ENCODE results near the gene KIRREL1.
"Not testable (repeated sequence)": the region's sequence is repeated elsewhere in the genome, so short reads cannot be mapped to it uniquely, and the experiment has no call there.

KIRREL1 gene

DNA sequence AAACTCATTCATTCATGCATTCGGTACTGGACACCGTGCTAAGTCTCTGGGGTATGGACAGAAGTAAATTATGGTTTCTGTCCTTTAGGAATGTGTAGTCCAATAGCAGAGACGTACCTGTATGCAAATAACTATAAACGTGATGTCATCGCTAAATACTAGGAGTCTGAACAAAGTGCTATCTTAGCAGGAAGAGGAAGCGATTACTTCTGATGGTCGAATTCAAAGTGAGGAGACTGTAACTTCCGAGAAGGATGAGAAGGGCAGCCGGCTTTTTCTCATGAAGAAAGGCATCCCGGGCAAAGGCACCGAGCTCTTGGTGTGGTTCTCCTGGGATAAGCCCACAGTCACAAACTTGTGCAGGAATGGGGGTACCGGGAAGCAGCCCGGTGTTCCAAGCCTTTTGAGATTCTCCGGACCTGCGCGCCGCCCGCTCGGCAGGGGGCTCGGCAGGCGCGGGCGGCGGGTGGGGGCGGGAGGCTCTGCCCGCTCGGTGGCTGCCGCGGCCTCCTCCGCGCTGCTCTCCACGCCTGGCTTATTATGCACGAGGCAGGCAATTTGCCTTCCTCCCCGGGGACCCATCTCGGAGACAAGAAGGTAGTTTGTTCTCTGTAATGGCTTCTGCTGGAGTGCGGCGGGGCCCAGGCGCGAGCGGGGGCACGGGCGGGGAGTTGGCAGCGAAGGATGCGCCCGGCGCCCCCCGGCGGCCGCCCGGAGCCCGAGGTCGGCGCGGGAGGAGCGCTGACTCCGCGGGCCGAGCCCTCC is 119.7 kb downstream of the KIRREL1 start:
- no peak for DNase-seq

DNA sequence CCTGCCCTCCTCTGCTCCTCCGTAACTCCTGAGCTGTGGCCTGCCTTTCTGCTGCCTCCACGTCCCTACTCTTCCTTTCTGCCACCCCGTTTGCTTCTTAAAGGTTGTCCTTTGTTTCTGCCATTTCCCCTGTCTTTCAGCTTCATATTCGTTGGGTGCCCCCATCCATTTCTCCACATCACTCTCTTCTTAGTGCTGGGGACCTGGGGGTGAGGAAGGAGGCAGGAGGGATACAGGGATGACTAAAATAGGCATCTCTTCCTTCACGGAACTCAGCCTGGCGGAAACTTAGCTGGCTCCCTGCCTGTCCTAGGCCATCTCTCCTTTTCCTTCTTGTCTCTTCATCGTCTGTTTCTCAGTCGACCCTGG is 120.3 kb downstream of the KIRREL1 start:
- DNase-seq: no peak

DNA sequence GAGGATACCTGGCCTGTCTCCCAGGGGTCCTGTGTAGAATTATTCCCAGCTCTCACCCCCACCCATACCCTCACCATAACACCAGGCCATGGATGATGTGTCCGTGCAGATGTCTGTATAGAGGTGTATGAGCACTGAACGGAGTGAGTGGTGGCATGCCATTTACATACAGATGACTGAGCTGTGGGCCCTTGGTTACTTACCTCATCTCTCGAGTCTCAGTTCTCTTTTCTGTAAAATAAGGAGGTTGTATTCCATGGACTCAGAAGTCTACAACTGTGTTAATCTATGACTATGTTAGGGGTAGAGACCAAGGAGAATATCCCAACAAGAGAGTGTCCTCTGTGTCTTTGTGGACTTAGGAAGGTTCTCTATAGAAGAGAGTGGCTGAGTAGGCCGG is 121.7 kb downstream of the KIRREL1 start:
- DNase-seq: no peak

DNA sequence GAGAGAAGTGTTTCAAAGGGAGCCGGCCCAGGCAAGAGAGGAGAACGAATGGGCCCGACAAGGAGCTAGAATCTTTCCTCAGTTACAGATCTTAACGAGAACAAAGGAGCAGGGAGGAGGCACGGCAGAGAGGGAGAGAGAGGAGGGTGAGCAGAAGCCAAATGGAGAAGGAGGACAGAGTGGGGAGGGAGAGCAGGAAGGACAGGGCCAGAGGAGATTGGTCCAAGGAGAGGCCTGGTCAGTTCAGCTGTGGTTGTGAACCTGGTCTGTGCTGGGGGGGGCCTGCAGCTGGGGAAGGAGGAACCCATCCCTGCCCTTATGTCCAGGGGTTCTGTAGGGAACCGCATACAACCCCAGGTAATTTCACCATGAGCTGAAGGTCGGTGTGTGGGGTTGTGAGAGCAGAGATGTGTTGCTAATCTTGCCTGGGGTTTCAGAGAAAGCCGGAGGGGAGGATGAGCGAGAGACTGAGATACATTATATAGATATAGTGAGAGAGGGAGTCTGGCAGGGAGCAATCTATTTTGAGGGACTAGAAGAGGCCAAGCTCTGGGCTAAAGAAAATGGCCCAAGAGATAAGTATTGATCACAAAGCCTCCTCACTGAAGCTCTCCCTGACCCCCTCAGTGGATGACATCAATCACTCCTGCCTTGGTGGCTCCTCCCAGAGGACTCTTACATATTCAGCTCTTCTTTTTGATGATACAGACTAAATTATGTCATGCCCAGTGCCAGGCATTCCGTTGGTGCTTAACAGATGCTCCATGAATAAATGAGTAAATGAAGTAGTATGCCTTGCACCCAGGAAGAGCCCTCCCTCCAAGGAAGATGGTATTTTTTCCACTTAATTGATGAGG is 123.1 kb downstream of the KIRREL1 start:
- DNase-seq: no peak

DNA sequence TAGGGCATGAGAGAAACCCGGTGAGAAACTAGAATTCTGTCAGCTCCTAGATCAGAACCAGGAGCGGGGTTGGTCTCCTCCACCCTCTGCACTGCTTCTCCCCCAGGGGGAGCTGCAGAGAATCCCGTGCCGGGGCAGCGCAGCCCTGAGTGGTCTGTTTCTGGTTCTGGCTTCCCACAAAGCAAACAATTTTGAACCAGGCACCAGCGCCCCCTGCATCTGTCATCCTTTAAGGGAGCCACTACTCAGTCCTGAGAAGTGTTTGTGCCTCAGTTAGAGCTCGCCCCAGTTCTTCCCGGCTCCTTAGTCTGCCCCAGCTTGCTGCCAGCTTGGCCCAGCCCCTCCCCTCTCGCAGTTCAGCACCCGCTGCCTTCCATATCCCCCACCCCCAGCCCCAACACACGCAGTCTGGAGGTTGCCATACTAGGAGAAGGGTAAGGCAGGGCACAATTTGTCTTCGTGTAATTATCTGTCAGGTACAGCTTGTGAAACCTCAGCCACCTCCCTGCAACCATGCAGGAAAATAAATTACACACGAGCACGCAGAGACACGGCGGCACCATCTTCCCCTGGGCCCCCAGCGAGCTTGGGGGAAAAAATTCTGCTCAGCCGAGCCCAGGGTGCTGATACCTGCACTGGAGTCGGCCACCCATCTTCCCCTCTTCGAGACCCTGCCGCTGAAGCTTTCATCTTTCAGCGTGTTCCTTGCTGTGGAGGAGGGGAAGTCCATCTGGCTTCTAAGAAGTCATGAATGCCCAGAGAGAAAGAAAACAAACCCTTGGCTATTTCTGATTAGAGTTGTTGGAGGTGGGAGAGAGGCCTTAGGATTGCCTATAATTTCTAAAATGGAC is 124.6 kb downstream of the KIRREL1 start:
- no peak for DNase-seq

DNA sequence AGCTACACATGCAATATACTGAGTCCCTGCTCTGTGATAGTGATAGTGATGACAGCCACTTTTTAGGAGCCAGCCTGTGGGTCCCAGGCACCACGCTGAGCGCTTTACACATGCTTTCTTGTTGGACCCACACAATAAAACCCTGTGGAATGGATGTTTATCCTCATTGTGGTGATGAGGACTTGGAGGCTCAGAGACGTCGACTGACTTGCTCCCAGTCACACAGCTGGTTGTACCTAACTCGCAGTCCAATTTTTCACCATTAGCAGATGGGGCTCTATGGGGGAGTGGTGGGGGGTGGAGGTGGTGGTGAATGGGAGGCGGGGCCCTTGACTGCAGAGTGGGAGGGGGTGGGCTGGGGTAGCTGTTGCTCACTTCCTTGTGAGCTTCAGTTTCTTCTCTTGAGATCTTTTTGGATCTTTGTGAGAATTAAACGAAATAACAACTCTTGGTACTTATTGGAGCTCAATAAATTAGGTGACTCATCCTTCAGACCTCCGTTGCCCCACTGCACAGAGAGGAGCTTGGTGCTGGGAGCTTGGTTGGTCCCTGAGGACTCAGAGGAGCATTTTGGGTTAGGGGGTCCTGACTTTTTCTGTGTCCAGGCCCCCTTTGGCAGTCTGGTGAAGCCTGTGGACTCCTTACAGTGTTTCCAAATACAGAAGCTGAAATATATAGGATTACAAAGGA is 125.4 kb downstream of the KIRREL1 start:
- no peak for DNase-seq

DNA sequence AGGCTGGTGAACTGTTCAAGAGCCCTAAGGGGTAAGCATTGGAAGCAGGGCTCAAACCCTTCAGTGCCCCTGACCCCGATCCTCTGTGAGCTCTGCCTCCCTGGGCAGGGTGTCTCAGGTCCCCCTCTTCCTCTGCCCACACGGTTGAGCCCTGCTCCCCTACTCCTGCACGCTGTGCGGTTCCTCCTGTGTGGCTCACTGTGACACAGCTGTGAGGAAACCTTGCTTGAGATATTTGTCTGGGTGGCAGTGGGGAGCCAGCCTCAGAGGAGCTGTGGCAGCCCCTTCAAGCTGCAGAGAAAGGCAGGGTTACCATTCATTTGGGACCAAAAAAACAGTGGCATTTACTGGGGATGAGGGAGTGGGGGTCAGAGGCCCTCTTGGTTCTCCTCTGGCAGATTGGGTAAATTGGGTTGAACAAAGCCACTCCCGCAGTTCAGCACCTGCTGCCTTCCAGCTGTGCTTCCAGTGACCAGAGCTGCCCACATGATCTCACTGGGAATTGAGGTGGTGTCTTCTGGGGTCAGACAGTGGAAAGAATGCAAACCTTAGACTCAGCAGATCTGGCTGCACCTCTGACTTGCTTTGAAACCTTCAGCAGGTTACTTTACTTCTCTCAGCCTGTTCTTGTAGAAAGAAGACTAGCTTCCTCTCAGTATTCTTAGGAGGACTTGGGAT is 126.7 kb downstream of the KIRREL1 start:
- DNase-seq: no peak

DNA sequence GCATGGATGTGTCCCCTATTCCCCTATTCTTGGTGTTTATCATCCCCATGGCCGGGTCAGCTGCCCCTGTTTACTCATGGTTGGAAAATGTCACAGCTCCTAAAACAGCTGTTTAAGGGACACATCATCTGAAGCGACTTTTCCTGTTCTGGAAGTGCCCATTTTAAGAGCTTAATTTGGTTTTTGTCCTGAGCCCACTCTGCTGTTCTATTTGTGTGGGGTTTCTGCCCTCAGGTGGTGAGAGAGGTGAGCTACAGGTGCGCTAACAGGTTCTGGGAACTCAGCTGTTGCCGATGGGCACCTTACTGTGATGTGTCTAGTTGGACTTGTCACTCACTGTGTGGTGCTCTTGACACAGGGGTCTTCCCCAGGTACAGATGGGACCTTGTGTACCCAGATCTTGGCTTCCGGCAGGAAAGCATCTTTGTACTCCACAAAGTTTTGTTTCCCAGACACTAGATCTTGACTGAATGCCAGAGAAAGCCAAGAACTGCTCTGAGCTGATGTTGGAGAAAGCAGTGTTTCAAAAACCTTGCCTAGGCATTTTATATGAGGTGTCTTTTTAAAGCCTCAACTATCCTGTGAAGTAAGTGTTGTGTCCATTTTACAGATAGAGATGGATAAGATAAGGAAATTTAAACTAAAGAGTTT is 128.3 kb downstream of the KIRREL1 start:
- peak; percentile 44 for DNase-seq

DNA sequence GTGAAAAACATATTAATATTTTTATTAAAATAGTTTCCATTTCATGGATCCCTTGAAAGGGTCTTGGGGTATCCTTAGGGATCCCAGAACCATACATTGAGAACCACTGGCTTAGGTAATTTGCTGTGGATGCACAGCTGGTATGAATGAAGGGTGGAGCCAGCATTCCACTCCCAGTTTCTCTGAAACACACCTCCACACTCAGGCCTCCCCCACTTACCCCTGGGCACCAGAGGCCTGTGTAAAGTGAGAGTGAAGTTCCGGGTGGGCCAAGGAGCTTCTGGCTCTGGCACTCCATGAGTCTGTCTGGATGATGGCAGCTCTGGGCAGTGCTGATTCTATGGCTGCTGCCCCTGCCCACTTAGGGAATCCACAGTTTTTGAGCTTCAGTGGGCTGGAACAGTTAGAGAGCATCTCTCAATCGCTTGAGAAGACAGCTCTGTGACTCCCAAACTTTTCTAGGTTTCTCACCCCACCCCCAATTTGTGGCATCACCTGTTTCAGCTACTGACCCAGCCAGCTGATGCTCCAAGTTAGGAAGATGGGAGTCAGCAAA is 129.5 kb downstream of the KIRREL1 start:
- DNase-seq: no peak

DNA sequence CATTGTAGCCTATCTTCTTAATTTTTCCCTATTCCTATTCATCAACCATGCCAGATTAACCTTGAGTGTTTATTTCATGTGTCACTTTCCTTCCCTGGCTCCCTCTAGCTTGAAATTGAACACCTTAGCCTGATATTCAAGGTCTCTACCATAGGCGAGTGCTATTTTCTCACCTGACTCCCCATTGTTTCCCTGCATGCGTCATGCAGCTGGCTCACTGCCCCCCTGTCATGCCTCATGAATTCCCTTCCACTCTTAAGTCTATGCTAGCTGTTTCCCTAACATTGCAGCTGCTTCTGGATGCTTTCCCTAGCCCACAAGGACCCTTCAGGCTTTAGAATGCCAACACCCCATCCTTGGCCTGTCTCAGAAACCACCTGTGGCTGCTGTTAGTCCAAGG is 130.6 kb downstream of the KIRREL1 start:
- no peak for DNase-seq

DNA sequence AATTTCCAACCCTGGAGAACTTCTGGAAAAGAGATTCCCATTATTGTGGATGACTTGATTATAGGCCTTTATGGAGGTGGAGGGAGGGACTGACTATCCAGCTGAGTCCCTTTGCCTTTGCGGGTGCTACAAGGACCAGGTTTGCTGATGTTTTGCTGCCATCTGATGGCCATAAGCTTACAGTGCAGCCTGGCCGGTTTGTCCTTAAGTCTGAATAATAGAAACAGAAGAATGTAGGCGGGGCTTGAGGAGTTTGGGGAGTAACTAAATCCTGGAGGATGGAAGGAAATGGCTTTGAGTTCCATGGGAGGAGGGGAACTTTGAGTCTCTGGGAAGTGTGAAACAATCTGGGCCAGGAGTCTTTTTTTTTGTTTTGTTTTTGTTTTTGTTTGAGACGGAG is 131.6 kb downstream of the KIRREL1 start:
- peak; percentile 70 for DNase-seq

DNA sequence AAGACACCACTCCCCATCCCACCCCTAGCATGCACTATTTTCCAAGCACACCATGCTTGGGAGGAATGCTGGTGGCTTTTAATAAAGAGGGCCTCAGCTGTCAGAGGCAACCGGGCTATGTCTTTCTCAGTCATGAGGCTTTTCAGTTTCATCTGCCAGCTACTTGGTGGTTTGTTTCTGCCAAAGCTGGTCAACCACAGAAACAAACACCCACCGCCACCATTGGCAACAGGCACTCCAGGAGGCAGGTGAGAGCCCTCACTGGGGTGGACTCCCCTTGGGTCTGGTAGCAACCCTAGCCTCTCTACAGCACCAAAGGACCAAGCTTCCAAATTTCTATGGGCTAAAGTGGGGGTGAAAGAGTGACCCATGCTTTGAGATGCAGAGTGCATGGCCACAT is 133.0 kb downstream of the KIRREL1 start:
- DNase-seq: no peak

DNA sequence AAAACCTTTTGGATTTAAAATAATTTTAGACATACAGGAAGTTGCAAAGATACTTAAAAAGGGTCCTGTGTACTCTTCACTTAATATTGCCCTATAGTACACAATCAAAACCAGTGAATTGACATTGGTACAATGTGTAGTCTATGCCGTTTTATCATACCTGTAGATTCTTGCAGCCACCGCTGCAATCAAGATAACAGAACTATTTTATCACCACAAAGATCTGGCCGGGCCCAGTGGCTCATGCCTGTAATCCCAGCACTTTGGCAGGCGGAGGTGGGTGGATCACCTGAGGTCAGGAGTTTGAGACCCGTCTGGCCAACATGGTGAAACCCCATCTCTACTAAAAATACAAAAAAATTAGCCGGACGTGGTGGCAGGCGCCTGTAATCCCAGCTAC is 135.1 kb downstream of the KIRREL1 start:
- DNase-seq: not testable (repeated sequence)

DNA sequence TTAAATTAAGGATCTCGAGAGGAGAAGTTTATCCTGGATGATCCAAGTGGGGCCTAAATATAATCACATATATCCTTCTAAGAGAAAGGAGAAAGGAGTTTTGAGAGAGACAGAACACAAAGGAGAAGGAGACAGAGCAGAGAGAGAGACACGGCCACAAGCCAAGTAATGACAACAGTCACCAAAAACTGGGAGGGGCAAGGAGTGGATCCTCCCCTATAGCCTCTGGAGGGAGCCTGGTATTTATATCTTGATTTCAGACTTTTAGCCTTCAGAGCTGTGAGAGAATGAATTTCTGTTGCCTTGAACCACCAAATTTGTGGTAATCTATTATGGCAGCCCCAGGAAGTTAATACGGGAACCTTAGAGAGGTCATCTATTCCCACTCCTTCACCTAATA is 137.8 kb downstream of the KIRREL1 start:
- DNase-seq: no peak

DNA sequence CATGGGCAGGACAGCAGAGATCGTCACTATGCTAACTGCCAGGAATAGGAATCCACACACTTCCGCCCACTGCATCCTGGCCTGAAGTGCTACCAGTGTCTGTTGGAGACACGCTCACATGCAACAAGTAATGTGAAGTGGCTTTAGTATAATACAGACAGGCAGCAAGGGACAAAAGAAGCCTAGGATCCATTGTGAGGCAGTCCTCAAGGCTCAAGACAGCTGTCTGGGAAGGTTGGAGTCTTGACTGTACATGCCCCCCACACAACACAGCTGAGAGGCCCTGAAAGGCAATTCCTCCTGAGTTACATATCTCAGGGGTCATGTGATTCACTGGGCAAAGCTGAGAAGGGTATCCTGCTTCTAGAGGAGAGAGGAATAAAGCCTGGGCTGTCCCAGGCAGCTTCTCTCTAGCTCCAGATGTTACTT is 147.3 kb downstream of the KIRREL1 start:
- DNase-seq: no peak

DNA sequence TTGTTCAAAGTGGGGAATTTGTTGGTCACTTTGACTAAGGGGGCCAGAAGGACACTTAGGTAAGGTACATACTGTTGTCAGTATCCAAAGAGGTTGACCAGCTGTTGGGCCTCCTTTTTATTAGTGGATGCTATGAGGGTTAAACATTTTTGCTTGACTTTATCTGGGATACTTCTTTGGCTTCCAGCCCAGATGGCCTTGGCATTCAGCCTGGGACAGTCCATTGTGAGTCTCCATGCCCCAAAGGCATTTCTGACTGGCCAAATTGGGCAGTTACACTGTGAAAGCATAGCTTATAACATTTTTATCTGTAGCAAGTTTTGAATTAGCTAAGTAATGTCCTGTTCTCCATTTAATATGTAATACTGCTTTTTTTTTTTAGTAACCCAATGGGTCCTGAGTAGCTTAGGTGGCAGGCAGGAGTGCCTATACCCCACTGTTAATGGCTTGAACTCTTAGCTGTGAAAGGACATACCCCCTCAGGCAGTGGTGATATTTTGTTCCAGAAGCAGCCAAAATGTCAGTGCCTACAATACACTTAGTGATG is 151.8 kb downstream of the KIRREL1 start:
- DNase-seq: no peak

DNA sequence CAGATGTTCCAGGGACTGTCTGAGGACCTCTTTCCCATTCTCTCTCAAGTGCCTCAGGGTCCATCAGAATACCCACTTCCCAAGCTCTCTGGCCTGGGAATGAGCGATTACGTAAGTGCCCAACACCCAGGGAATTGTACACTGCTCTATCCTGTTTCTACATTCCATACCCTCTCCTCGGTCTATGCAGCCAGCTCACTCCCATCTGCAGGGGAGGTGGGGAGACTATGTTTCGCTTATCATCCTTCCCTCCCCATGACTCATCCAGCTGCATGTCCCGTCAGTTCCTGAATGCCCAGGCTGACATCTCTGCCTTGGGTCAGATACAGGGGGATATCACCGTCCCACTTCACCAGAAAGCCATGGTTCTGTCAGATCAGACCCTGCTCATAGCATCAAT is 152.7 kb downstream of the KIRREL1 start:
- DNase-seq: no peak

DNA sequence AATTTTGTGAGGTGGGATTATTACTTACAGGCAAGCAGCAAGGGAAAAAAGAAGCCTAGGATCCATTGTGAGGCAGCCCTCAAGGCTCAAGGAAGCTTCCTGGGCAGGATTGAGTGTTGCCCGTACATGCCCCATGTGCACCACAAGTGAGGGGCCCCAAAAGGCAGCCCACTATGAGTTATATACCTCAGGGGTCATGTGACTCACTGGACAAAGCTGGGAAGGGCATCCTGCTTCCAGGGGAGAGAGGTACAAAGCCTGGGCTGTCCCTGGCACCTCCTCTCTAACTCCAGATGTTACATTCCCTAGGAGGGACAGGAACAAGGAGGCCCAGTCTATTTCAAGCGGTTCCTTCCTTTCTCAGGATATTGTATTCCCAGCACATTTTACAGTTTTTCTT is 153.3 kb downstream of the KIRREL1 start:
- DNase-seq: no peak

DNA sequence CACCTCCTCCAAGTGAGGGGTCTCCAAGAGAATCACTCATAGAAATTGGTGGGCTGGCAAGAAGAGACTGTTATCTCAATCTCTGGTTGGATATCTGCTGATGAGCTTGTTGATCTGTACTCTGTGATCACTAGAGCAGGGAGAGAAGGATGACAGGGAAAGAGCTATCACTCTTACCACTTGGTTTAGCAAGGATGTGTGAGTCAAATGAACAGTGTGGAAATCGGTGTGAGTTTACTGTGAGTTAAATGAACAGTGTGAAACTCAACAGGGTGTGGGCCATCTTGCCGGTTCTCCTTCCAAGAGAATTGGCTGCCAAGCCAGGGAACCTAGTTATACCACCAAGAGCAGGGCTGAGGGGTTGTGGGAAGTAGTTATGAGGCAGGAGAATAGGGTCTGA is 154.0 kb downstream of the KIRREL1 start:
- no peak for DNase-seq

DNA sequence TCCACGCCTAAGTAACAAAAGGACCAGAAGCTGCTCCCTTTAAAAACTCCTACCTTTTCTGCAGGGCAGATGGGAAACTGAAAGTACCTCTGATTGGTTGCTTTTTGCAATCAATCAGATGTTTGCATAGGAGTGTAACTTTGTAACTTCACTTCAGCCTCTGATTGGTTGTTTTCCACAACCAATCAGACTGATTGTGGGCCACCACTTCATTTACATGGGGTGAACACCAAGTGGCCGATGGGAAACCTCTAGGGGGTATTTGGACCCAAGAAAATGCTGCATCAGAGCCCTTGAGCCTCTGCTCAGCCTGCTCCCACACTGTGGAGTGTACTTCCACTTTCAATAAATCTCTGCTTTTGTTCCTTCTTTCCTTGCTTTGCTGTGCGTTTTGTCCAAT is 154.4 kb downstream of the KIRREL1 start:
- no peak for DNase-seq

DNA sequence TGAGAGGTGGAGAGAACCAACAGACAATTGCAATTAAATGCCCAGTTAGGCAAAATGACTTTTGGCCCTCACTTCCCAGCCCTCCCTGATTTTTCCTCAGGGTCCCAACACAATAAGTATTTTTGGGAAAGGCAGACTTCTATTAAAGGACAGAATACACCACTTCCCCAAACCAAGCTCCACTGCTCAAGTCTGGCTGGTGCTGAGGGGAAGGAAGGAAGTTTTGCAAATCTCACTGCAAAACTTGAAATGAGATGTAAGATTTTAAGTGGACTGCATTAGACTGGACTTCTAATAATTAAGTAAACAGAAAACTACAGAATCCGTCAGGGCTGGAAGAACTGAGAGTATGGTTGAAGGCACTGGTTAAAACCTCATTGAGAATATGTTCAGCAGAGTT is 155.0 kb downstream of the KIRREL1 start:
- DNase-seq: no peak

All from NCI-H2171 treated with DMSO at 0.1 percent for 48 hours (cell line).